Spleen (tissue), 7 donors: ENCODE data around the gene C2orf49.

Experiments
- POLR2A ChIP-seq, 3 donors: fragments of 450-650 bp; IDR thresholded peaks; one replicate each; pipeline ENCODE4 v1.5.1; 2017; ENCODE audit warnings: antibody characterized with exemption in 3 of 3, mild to moderate bottlenecking in 1 of 3
- TF ChIP-seq, protein P1 (sequence below), 11 experiments: fragments of 200-600 bp in 7 of 11; fragments of 450-650 bp in 4 of 11; sonication (generic) in 4 of 11; IDR thresholded peaks in 8 of 11; conservative IDR thresholded peaks in 3 of 11; 1 replicate in 7 of 11; 2 replicates in 4 of 11; pipeline versions ENCODE4 v1.4.0 to v1.8.0; 2016 to 2021; ENCODE audit warnings: antibody characterized with exemption in 11 of 11, inconsistent platforms in 4 of 11, mild to moderate bottlenecking in 1 of 11
- donor health status: DM: no; HTN: no; CAD: no; lungs with moderate emphysema.
- donor health status: DM: no; HTN: no; CAD: no.
- donor health status: DM: no; HTN: no; CAD: no.

DNA sequence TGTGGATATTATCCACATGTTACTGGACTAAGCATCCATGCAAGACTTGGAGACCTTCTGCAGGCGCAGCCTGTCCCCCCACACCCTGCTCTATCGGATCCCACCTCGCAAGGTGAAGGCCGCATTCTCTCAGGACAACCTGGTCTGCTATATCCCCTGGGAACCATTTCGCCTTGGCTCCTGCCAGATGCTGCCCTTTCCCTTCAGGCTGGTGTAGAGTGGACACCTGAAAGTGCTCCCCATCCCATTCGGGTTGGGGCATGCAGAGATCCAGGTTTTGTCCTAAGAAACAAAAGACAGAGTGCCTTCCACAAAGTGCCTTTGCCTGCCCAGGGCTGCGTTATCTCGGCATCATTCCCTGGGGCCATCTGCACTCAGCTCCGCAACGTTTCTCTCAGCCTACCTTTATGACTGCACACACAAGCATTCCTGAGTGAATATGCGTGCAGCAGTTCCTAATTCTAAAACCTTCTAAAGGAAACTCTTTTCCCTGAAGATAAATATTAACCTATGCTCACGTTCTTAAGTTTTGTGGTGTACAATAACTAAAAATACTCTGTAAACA is 41.0 kb downstream of the C2orf49 start:
- TF ChIP-seq, protein P1, sequence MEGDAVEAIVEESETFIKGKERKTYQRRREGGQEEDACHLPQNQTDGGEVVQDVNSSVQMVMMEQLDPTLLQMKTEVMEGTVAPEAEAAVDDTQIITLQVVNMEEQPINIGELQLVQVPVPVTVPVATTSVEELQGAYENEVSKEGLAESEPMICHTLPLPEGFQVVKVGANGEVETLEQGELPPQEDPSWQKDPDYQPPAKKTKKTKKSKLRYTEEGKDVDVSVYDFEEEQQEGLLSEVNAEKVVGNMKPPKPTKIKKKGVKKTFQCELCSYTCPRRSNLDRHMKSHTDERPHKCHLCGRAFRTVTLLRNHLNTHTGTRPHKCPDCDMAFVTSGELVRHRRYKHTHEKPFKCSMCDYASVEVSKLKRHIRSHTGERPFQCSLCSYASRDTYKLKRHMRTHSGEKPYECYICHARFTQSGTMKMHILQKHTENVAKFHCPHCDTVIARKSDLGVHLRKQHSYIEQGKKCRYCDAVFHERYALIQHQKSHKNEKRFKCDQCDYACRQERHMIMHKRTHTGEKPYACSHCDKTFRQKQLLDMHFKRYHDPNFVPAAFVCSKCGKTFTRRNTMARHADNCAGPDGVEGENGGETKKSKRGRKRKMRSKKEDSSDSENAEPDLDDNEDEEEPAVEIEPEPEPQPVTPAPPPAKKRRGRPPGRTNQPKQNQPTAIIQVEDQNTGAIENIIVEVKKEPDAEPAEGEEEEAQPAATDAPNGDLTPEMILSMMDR (IDR thresholded peaks at IDR 0.05 in 8 of 11, conservative IDR thresholded peaks at IDR 0.05 in 3 of 11) = no peak
- no peak for TF ChIP-seq POLR2A (IDR thresholded peaks at IDR 0.05)
